ENCODE results near the gene TPP2. TPM values are rescaled to one million over a fixed set of nuclear protein-coding genes. Genes with fewer than 3 reads are reported as not detected.

The TPP2 gene
- total and polyA plus RNA-seq, 10 donors = 19.5 to 95.5 (median 55.1) TPM

DNA sequence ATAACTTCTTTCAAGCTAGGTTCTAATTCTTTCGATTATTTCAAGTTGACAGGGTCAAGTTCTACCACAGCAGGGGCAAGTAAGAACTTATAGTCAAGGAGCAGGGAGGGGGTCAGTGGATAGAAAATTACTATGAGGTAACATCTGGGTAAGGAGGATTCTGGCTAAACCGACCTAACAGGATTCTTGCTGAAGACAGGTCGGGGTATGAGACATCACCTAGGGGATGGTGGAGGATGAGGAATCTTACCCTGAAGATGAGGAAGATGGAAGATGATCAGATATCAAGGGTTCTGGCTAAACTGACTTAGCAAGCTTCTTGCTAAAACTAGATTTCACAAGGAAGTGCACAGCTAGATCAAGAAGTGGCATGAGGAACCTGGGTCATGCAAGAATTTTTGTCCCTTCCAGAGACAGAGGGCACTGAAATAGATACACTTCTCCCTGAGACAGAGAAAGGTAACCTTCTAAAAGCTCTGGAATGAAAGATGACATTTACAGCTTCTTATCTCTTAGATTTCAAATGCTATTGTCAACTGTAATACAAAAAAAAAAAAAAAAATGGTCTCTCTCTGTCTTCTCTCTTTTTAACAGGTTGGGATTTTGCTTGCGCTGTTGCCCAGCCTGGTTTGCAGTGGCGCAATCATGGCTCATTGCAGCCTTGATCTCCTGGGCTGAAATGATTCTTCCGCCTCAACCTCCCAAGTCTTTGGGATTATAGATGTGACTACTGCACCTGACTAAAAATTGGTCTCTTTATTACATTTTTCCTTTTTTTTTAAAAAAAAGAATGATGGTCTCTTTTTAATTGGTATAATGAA, 107.7 kb downstream of the TPP2 start:
- intact Hi-C loops (cut with DNase I; ENCODE audit: low total_unique reads) = no loop called here
- H3K27ac ChIP-seq = no peak overlapping the region
- no peak for TF ChIP-seq POLR2A (IDR thresholded peaks at IDR 0.05)
- no peaks in the 10 kb centered on the region for H3K4me1 ChIP-seq
- no peak overlapping the region for H3K4me3 ChIP-seq
- peaks cover 0 to 10% (median 0%) of the 10 kb centered on the region in 7 donors for H3K27me3 ChIP-seq (replicated peaks in 1 of 7)
- H3K36me3 ChIP-seq = no peaks in the 10 kb centered on the region
- no peak for DNase-seq
- peaks cover 0 to 9% (median 8%) of the 10 kb centered on the region in 8 donors for H3K9me3 ChIP-seq
- 79 to 93% (median 82%) methylated on average over 6 of the region's 6 CpGs for WGBS, 5 donors

DNA sequence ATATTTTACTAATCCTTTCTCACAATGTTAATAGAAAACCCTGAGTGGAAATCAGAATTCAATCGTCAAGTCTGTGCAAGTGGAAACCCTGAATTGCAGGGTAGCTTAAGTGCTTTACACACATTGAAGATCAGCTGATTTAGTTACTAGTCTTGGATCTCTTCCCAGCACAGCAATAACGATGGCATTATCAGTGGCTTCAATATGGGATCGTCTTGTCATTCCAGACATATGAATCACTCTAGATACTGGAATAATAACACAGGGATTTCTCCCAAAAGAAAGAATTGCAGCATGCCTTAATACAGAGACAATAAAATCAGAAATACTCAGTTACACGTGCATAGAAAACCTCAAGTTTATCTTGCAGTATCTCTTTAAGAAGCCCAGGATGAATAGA, 110.7 kb downstream of the TPP2 start:
- Histone ChIP-seq H3K9me3 (peaks cover 0 to 15% (median 11%) of the 10 kb centered on the region in 8 donors), H3K4me1 (no peaks in the 10 kb centered on the region), H3K27me3 (replicated peaks in 1 of 7) (peaks cover 0 to 10% (median 0%) of the 10 kb centered on the region in 7 donors), H3K36me3 (no peaks in the 10 kb centered on the region), H3K4me3 (no peak overlapping the region), H3K27ac (no peak overlapping the region)
- TF ChIP-seq POLR2A (IDR thresholded peaks at IDR 0.05) = no peak
- intact Hi-C loops (cut with DNase I; ENCODE audit: low total_unique reads) = no loop called here
- 63 to 71% (median 65%) methylated on average over 4 of the region's 4 CpGs for WGBS, 5 donors
- DNase-seq = no peak

GRCh38 chr13:102708211-102708610, 111.4 kb downstream of the TPP2 start:
- Histone ChIP-seq H3K4me1 (no peaks in the 10 kb centered on the region), H3K9me3 (peaks cover 0 to 15% (median 11%) of the 10 kb centered on the region in 8 donors), H3K36me3 (no peaks in the 10 kb centered on the region), H3K4me3 (no peak overlapping the region), H3K27me3 (replicated peaks in 1 of 7) (peaks cover 0 to 11% (median 0%) of the 10 kb centered on the region in 7 donors), H3K27ac (no peak overlapping the region)
- TF ChIP-seq POLR2A (IDR thresholded peaks at IDR 0.05) (no peak), POLR2AphosphoS5 (IDR thresholded peaks at IDR 0.05) (no peak)
- TF ChIP-seq, protein P1, sequence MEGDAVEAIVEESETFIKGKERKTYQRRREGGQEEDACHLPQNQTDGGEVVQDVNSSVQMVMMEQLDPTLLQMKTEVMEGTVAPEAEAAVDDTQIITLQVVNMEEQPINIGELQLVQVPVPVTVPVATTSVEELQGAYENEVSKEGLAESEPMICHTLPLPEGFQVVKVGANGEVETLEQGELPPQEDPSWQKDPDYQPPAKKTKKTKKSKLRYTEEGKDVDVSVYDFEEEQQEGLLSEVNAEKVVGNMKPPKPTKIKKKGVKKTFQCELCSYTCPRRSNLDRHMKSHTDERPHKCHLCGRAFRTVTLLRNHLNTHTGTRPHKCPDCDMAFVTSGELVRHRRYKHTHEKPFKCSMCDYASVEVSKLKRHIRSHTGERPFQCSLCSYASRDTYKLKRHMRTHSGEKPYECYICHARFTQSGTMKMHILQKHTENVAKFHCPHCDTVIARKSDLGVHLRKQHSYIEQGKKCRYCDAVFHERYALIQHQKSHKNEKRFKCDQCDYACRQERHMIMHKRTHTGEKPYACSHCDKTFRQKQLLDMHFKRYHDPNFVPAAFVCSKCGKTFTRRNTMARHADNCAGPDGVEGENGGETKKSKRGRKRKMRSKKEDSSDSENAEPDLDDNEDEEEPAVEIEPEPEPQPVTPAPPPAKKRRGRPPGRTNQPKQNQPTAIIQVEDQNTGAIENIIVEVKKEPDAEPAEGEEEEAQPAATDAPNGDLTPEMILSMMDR (IDR thresholded peaks at IDR 0.05 in 8 of 11, conservative IDR thresholded peaks at IDR 0.05 in 3 of 11) = no peak
- intact Hi-C loops (cut with DNase I; ENCODE audit: low total_unique reads) = no loop called here
- no peak for DNase-seq
- WGBS, 5 donors = 45 to 65% (median 58%) methylated on average over 2 of the region's 2 CpGs

GRCh38 chr13:102708991-102709390, 112.2 kb downstream of the TPP2 start:
- Histone ChIP-seq H3K27ac (no peak overlapping the region), H3K36me3 (no peaks in the 10 kb centered on the region), H3K4me3 (no peak overlapping the region), H3K9me3 (peaks cover 0 to 15% (median 11%) of the 10 kb centered on the region in 8 donors), H3K27me3 (replicated peaks in 1 of 7) (peaks cover 0 to 17% (median 0%) of the 10 kb centered on the region in 7 donors), H3K4me1 (no peaks in the 10 kb centered on the region)
- TF ChIP-seq, protein P1 (IDR thresholded peaks at IDR 0.05 in 8 of 11, conservative IDR thresholded peaks at IDR 0.05 in 3 of 11) = no peak
- no peak for TF ChIP-seq POLR2AphosphoS5 (IDR thresholded peaks at IDR 0.05)
- no peak for TF ChIP-seq POLR2A (IDR thresholded peaks at IDR 0.05)
- WGBS, 5 donors = 76 to 97% (median 88%) methylated on average over 2 of the region's 2 CpGs
- intact Hi-C loops (cut with DNase I; ENCODE audit: low total_unique reads) = no loop called here
- no peak for DNase-seq

- intact Hi-C loops (cut with DNase I; ENCODE audit: low total_unique reads) = no loop called here
- TF ChIP-seq POLR2AphosphoS5 (IDR thresholded peaks at IDR 0.05) (no peak), POLR2A (IDR thresholded peaks at IDR 0.05) (no peak)
- TF ChIP-seq, protein P1 (IDR thresholded peaks at IDR 0.05 in 8 of 11, conservative IDR thresholded peaks at IDR 0.05 in 3 of 11) = no peak
- no peak overlapping the region for H3K27ac ChIP-seq
- no peak overlapping the region for H3K4me3 ChIP-seq
- no peaks in the 10 kb centered on the region for H3K36me3 ChIP-seq
- no peak for DNase-seq
- H3K27me3 ChIP-seq (replicated peaks in 1 of 7) = peaks cover 0 to 17% (median 0%) of the 10 kb centered on the region in 7 donors
- H3K9me3 ChIP-seq = peaks cover 0 to 15% (median 11%) of the 10 kb centered on the region in 8 donors
- no peaks in the 10 kb centered on the region for H3K4me1 ChIP-seq
Measured at GRCh38 chr13:102709536-102709935, 112.8 kb downstream of the TPP2 start.
